Nephron (organoid): Measurements from ENCODE around the gene PRKAG2.

Experiments
- H3K27ac Mint-ChIP-seq, 3 experiments: 2 replicates each; pipeline ENCODE4 v1.8.0; 2020; ENCODE audit warnings: mixed read lengths in 3 of 3, mild to moderate bottlenecking in 2 of 3, moderate library complexity in 1 of 3
- H3K27me3 Mint-ChIP-seq: 2 replicates; pipeline ENCODE4 v1.8.0; 2021; ENCODE audit warnings: low read depth, mild to moderate bottlenecking, moderate library complexity, mixed read lengths
- H3K36me3 Mint-ChIP-seq: 2 replicates; pipeline ENCODE4 v1.8.0; 2020; ENCODE audit warnings: low read depth, mixed read lengths
- H3K4me1 Mint-ChIP-seq: 2 replicates; pipeline ENCODE4 v1.8.0; 2020; ENCODE audit warnings: mixed read lengths
- H3K4me3 Mint-ChIP-seq, 3 experiments: 2 replicates each; pipeline ENCODE4 v1.8.0; 2020; ENCODE audit warnings: mild to moderate bottlenecking in 3 of 3, mixed read lengths in 3 of 3, moderate library complexity in 2 of 3
- H3K9me3 Mint-ChIP-seq: 2 replicates; pipeline ENCODE4 v1.8.0; 2020; ENCODE audit warnings: mixed read lengths
- TF ChIP-seq, protein P1 (sequence below), 3 experiments: fragments of 200-600 bp; sonication (generic); IDR thresholded peaks; one replicate each; pipeline ENCODE4 v1.5.0; 2021; ENCODE audit warnings: antibody characterized with exemption in 3 of 3; ENCODE audit not compliant: unreplicated experiment in 3 of 3

Gene PRKAG2

DNA sequence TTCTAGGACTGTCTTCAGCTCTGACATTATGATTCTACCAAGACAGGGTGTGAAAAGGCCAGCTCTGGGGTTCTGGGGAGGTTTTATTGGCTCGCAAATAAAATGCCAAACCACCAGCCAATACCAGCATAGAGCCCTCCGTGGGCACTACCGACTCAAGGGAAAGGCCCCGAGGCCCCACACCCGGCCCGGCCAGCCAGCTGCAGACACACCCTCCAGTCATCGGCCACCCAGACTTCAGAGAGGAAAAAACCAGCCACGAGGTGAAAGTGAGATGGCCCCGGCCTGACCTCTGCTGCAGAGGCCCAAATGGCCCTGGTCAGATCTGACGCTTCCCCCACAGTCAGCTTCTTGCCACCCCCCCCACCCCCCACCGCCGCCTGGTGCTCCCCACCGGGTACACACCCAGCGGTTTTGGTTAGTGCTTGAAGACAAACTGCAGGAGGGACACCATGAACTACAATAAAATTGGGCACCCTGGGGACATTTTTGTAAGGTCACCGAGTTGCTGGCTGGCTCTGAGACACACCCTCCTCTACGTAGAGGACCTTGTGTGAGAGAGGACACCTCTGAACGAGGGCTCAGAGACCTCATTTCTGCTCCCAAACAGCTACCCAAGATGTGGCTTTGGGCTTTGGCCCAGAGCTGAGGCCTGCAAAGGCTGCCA, 79.9 kb downstream of the PRKAG2 start:
- peaks cover 32% of the 10 kb centered on the region for H3K27me3 Mint-ChIP-seq

DNA sequence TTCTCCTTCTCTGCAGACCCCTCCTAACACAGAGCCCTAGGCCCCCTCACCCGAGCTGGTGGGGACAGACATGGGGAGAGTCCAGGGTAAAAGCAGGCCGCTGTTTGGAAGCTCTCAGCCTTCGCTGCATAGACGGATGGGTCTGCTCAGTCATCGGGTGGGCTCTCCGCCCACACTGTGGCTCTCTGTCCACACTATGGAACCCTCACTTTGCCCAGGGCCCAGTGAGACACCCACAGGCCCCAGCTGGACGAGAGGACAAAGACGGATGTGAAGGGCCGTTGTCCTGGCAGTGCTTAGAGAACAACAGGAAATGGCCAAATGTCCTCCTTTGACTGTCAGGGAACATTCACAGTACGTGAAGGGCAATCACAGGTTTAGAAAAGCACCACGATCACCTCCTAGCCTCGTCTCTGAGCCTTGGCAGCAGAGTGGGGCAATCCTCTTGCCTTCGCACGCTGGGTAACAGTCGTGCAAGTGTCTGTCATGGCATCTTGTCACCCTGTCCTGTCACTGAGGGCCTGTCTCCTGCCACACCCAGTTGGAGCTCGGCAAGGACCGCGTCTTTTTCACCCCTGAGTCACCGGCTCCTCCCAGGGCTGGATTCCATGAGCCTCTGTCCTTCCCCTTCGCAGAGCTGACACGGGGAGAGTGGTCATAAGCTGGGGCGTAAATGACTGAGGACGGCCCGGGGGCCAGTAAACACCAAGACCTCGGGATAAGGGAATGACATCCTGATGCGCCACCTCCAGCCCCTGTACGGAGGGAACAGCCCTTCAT, 80.6 kb downstream of the PRKAG2 start:
- TF ChIP-seq, protein P1, sequence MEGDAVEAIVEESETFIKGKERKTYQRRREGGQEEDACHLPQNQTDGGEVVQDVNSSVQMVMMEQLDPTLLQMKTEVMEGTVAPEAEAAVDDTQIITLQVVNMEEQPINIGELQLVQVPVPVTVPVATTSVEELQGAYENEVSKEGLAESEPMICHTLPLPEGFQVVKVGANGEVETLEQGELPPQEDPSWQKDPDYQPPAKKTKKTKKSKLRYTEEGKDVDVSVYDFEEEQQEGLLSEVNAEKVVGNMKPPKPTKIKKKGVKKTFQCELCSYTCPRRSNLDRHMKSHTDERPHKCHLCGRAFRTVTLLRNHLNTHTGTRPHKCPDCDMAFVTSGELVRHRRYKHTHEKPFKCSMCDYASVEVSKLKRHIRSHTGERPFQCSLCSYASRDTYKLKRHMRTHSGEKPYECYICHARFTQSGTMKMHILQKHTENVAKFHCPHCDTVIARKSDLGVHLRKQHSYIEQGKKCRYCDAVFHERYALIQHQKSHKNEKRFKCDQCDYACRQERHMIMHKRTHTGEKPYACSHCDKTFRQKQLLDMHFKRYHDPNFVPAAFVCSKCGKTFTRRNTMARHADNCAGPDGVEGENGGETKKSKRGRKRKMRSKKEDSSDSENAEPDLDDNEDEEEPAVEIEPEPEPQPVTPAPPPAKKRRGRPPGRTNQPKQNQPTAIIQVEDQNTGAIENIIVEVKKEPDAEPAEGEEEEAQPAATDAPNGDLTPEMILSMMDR (IDR thresholded peaks at IDR 0.05; ENCODE audit: unreplicated experiment in 3 of 3): no peak
- no peak overlapping the region for H3K4me3 Mint-ChIP-seq
- H3K27me3 Mint-ChIP-seq: peaks cover 30% of the 10 kb centered on the region

More for the DNA sequence above, 79.9 kb downstream of the PRKAG2 start:
- Mint-ChIP-seq H3K9me3 (no peaks in the 10 kb centered on the region), H3K4me1 (peaks cover 15% of the 10 kb centered on the region), H3K27ac (no peak overlapping the region), H3K36me3 (no peaks in the 10 kb centered on the region), H3K4me3 (no peak overlapping the region)
- TF ChIP-seq, protein P1 (IDR thresholded peaks at IDR 0.05; ENCODE audit: unreplicated experiment in 3 of 3): no peak

DNA sequence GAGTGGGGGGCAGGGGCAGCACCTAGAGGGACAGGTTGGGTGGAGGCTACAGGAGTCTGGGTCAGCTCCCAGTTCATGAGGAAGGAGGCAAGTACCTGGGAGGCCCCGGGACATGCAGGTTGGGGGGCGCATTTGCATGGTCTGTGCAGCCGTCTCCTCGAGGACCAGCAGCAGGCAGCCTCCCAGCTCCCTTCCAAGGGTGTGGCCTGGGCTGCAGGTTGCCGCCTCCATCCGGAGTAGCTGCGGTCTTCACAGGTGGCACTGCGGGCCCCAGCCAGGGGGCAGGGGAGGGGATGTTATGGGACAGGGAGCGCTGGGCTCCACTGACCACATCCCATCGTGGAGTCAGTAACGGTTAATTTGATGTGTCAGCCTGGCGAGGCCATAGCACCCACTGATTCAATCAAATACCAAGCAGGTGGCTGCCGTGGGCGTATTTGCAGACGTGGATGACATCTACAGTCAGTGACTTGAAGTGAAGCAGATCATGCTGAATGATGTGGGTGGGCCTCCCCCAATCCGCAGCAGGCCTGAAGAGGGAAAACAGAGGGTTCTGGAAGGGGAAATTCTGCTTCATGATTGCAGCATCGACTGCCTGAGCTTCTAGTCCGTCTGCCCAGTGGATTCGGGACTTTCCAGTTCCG, 81.6 kb downstream of the PRKAG2 start:
- TF ChIP-seq, protein P1 (IDR thresholded peaks at IDR 0.05; ENCODE audit: unreplicated experiment in 3 of 3): no peak

More for the DNA sequence above, 80.6 kb downstream of the PRKAG2 start:
- H3K9me3 Mint-ChIP-seq: no peaks in the 10 kb centered on the region
- H3K27ac Mint-ChIP-seq: no peak overlapping the region
- H3K36me3 Mint-ChIP-seq: no peaks in the 10 kb centered on the region
- peaks cover 22% of the 10 kb centered on the region for H3K4me1 Mint-ChIP-seq

DNA sequence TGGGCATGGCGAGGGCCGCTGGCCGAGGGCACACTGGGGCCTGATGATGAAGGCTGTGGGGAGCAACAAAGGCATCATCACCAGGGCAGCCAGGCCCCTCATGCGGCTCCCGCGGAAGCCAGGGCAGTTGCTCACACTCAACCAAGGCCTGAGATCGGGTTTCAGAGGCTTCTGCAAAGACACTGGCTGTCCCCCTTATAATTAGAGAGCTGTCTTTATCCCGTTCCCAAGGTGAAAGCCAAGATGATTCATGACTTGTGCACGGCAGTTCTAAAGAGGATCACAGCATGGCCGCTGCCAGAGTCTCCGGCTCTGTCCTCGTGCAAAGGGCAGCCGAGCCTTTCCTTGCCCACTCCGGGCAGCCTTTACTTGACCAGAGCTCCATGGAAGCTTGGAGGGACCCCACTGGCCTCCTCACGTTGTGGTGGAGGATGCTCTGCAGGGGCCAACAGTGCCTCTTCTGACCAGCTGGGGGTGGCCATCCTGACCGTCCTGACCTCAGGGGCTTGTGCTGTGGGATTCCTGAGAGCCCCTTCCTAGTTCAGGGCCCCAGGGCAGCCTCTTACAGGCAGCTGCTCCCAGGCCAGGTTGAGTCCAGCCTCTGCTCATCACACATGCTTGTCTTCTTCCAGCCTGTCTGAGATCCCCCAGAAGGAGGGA, 82.3 kb downstream of the PRKAG2 start:
- Mint-ChIP-seq H3K9me3 (no peaks in the 10 kb centered on the region), H3K4me1 (peaks cover 23% of the 10 kb centered on the region), H3K4me3 (no peak overlapping the region), H3K27me3 (peaks cover 27% of the 10 kb centered on the region), H3K36me3 (no peaks in the 10 kb centered on the region), H3K27ac (no peak overlapping the region)
- TF ChIP-seq, protein P1 (IDR thresholded peaks at IDR 0.05; ENCODE audit: unreplicated experiment in 3 of 3): no peak

More for the DNA sequence above, 81.6 kb downstream of the PRKAG2 start:
- no peaks in the 10 kb centered on the region for H3K9me3 Mint-ChIP-seq
- H3K36me3 Mint-ChIP-seq: no peaks in the 10 kb centered on the region
- H3K4me1 Mint-ChIP-seq: peaks cover 23% of the 10 kb centered on the region
- peaks cover 27% of the 10 kb centered on the region for H3K27me3 Mint-ChIP-seq
- no peak overlapping the region for H3K4me3 Mint-ChIP-seq
- no peak overlapping the region for H3K27ac Mint-ChIP-seq

DNA sequence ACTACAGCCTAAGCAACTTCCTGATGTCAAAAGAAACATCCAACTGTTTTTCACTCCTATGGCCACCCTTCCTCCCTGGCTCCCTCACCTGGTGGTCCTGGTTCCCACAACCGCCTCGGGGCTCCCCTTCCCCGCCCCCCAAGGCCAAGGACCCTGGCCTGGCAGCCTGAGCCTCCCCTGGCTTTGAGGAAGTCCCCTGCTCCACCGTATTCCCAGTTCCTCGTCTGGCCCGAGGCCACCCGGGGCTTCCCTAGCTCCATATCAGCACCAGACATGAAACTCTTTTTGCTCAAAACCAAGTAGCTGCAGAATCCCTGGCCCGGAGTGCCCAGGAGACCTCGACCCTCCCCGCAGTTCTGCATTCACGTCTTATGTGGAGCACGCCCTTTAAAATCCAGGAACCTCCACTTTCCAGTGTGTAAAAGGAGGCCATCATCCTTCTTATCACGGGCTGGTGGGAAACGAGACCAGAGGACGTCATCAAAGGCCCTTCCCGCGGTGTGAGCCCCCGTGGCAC, 82.9 kb downstream of the PRKAG2 start:
- Mint-ChIP-seq H3K9me3 (no peaks in the 10 kb centered on the region), H3K4me1 (peaks cover 23% of the 10 kb centered on the region), H3K27me3 (peaks cover 28% of the 10 kb centered on the region), H3K36me3 (no peaks in the 10 kb centered on the region), H3K27ac (no peak overlapping the region), H3K4me3 (no peak overlapping the region)
- TF ChIP-seq, protein P1 (IDR thresholded peaks at IDR 0.05; ENCODE audit: unreplicated experiment in 3 of 3): no peak
